ENCODE results near the gene C4A.
"Not testable (repeated sequence)": the region's sequence is repeated elsewhere in the genome, so short reads cannot be mapped to it uniquely, and the experiment has no call there.

Gene C4A

DNA sequence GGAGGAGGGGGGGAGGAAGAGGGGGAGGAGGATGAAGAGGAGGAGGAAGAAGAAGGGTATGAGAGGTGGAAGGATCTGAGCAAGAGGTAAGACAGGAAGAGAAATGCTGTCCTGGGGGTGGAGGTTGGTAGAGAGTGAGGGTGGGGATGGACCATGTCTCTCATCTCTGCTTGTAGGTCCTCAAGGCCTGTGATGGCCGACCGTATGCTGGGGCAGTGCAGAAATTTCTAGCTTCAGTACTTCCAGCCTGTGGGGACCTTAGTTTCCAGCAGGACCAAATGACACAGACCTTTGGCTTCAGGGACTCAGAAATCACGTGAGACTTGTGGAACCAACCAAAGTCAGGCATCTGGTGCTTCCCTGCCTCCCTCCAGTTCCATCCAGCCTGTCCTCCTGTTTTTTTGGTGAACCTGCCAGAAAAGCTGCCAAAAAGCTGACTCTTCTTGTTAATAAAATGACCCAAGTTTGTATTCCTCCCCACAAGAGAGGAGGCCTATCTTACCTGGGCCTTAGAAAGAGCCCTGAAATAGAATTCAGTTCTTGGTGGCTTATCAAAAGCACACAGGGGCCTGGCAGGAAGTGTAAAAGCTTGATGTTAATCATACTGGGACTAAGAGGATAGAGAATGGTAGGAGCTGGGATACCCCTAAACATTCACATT lies 2.5 kb upstream of the C4A start:
- no peak overlapping the region for H3K27ac ChIP-seq
- no peaks in the 10 kb centered on the region for H3K4me1 ChIP-seq (ENCODE audit: low read depth, poor library complexity, severe bottlenecking)
- H3K27me3 ChIP-seq (ENCODE audit: insufficient read depth, low read depth): no peaks in the 10 kb centered on the region
- no peak overlapping the region for H3K9ac ChIP-seq
- no peak overlapping the region for H3K4me3 ChIP-seq (IDR thresholded peaks at IDR 0.05; ENCODE audit: insufficient read depth, low read depth, low read length)
- TF ChIP-seq, protein P1, sequence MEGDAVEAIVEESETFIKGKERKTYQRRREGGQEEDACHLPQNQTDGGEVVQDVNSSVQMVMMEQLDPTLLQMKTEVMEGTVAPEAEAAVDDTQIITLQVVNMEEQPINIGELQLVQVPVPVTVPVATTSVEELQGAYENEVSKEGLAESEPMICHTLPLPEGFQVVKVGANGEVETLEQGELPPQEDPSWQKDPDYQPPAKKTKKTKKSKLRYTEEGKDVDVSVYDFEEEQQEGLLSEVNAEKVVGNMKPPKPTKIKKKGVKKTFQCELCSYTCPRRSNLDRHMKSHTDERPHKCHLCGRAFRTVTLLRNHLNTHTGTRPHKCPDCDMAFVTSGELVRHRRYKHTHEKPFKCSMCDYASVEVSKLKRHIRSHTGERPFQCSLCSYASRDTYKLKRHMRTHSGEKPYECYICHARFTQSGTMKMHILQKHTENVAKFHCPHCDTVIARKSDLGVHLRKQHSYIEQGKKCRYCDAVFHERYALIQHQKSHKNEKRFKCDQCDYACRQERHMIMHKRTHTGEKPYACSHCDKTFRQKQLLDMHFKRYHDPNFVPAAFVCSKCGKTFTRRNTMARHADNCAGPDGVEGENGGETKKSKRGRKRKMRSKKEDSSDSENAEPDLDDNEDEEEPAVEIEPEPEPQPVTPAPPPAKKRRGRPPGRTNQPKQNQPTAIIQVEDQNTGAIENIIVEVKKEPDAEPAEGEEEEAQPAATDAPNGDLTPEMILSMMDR (conservative IDR thresholded peaks at IDR 0.05; ENCODE audit: low read depth, low read length): no peak
- H2AFZ ChIP-seq (ENCODE audit: low read depth): no peak overlapping the region
- H4K20me1 ChIP-seq (ENCODE audit: insufficient read depth): no peaks in the 10 kb centered on the region
- H3K79me2 ChIP-seq (ENCODE audit: insufficient read depth, low read depth): no peaks in the 10 kb centered on the region
- no peak overlapping the region for H3K4me2 ChIP-seq
- no peaks in the 10 kb centered on the region for H3K36me3 ChIP-seq (ENCODE audit: insufficient read depth)

DNA sequence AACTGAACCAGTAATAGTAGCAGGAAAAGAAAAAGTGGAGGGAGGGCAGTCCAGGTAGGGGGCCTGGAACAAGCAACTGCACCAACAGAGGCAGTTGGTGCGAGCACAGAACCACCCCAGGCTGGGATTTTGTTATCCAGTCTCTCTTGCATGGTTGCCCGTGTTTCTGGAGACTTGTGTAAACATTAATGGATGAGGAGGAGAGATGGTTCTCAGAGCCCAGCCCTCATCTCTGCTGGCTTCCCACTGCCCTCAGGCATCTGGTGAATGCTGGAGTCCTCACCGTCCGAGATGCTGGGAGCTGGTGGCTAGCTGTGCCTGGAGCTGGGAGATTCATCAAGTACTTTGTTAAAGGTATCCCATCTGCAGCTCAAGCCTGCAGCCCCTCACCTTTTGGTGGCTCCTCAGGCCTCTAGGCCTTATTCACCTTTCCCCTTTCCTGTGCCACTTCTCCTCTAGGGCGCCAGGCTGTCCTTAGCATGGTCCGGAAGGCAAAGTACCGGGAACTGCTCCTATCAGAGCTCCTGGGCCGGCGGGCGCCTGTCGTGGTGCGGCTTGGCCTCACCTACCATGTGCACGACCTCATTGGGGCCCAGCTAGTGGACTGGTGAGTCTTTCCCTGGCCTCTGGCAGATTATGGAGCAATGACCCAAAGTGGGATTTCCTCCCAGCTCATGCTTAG lies 1.5 kb upstream of the C4A start:
- H3K36me3 ChIP-seq (ENCODE audit: insufficient read depth); H2AFZ ChIP-seq (ENCODE audit: low read depth); H3K4me3 ChIP-seq (IDR thresholded peaks at IDR 0.05; ENCODE audit: insufficient read depth, low read depth, low read length); H3K4me2 ChIP-seq; H3K79me2 ChIP-seq (ENCODE audit: insufficient read depth, low read depth); H3K27me3 ChIP-seq (ENCODE audit: insufficient read depth, low read depth); H3K9ac ChIP-seq; H4K20me1 ChIP-seq (ENCODE audit: insufficient read depth); H3K4me1 ChIP-seq (ENCODE audit: low read depth, poor library complexity, severe bottlenecking); H3K27ac ChIP-seq: not testable (repeated sequence)

DNA sequence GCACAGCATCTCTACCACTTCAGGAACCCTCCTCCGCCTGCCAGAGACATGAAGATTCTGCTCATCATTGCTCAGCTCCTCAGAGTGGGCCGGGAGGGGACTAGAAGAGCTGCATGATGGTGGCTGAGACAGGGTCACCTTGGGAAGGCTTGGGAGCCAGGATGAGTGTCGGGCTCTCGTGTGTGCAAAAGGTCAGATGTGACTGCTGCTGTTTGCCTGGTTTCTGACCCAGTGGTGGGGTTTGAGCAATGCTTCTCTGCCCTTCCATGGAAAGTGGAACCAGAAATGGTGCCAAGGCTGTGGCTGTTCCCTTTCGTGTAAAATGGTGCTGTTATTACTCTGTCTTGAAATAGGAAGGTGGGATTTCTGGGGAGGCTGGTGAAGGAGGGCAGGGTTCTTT lies 859 bp upstream of the C4A start:
- H3K27me3 ChIP-seq (ENCODE audit: insufficient read depth, low read depth); H3K79me2 ChIP-seq (ENCODE audit: insufficient read depth, low read depth); H3K4me2 ChIP-seq; H4K20me1 ChIP-seq (ENCODE audit: insufficient read depth); H2AFZ ChIP-seq (ENCODE audit: low read depth); H3K4me3 ChIP-seq (IDR thresholded peaks at IDR 0.05; ENCODE audit: insufficient read depth, low read depth, low read length); H3K27ac ChIP-seq; H3K4me1 ChIP-seq (ENCODE audit: low read depth, poor library complexity, severe bottlenecking); H3K9ac ChIP-seq; H3K36me3 ChIP-seq (ENCODE audit: insufficient read depth): not testable (repeated sequence)

DNA sequence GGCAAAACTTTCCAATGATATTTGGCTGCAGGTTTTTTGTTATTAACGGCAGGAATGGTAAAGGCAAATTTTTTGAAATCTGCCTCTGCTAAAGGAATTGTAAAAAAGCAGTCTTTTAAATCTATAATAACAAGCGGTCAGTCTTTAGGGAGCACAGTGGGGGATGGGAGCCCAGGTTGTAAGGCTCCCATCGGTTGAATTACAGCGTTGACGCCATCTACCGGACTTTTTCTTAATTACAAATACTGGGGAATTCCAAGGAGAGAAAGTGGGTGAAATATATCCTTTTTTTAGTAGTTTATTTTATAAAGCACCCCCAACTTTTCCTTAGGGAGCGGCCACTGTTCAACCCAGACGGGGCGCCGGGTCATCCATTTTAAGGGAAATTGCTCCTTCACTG lies 7.5 kb downstream of the C4A start:
- not testable (repeated sequence) for H4K20me1 ChIP-seq (ENCODE audit: insufficient read depth); H3K9ac ChIP-seq; H3K27me3 ChIP-seq (ENCODE audit: insufficient read depth, low read depth); H3K36me3 ChIP-seq (ENCODE audit: insufficient read depth); H3K27ac ChIP-seq; H3K4me1 ChIP-seq (ENCODE audit: low read depth, poor library complexity, severe bottlenecking); H2AFZ ChIP-seq (ENCODE audit: low read depth); H3K4me3 ChIP-seq (IDR thresholded peaks at IDR 0.05; ENCODE audit: insufficient read depth, low read depth, low read length); H3K79me2 ChIP-seq (ENCODE audit: insufficient read depth, low read depth); H3K4me2 ChIP-seq

DNA sequence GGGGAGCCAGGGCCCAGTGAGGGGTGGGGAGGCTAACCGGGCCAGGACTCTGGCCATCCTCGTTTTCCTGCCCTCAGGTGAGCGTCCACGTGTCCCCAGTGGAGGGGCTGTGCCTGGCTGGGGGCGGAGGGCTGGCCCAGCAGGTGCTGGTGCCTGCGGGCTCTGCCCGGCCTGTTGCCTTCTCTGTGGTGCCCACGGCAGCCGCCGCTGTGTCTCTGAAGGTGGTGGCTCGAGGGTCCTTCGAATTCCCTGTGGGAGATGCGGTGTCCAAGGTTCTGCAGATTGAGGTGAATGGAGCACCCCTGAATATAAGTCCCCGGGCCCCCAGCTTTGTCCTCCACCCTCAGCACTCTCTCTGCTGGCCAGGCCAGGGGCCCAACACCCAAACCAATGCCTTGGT lies 12.6 kb downstream of the C4A start:
- H4K20me1 ChIP-seq (ENCODE audit: insufficient read depth); H3K27me3 ChIP-seq (ENCODE audit: insufficient read depth, low read depth); H3K4me2 ChIP-seq; H3K4me1 ChIP-seq (ENCODE audit: low read depth, poor library complexity, severe bottlenecking); H2AFZ ChIP-seq (ENCODE audit: low read depth); H3K36me3 ChIP-seq (ENCODE audit: insufficient read depth); H3K4me3 ChIP-seq (IDR thresholded peaks at IDR 0.05; ENCODE audit: insufficient read depth, low read depth, low read length); H3K79me2 ChIP-seq (ENCODE audit: insufficient read depth, low read depth); H3K9ac ChIP-seq; H3K27ac ChIP-seq: not testable (repeated sequence)

DNA sequence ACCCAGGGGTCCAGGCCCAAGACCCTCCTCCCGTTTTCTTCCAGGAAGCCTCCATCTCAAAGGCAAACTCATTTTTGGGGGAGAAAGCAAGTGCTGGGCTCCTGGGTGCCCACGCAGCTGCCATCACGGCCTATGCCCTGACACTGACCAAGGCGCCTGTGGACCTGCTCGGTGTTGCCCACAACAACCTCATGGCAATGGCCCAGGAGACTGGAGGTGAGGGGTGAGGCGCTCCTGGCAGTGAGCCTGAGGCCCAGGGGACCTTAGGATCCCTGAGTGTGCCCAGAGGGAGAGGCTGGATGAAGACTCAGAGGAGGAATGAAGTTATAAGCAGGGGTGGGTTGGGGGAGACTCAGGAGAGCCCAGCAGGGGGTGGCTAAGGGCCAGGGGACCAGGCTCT lies 14.5 kb downstream of the C4A start:
- H3K4me1 ChIP-seq (ENCODE audit: low read depth, poor library complexity, severe bottlenecking); H3K4me2 ChIP-seq; H3K27ac ChIP-seq; H3K36me3 ChIP-seq (ENCODE audit: insufficient read depth); H3K79me2 ChIP-seq (ENCODE audit: insufficient read depth, low read depth); H3K27me3 ChIP-seq (ENCODE audit: insufficient read depth, low read depth); H4K20me1 ChIP-seq (ENCODE audit: insufficient read depth); H3K9ac ChIP-seq; H3K4me3 ChIP-seq (IDR thresholded peaks at IDR 0.05; ENCODE audit: insufficient read depth, low read depth, low read length); H2AFZ ChIP-seq (ENCODE audit: low read depth): not testable (repeated sequence)

DNA sequence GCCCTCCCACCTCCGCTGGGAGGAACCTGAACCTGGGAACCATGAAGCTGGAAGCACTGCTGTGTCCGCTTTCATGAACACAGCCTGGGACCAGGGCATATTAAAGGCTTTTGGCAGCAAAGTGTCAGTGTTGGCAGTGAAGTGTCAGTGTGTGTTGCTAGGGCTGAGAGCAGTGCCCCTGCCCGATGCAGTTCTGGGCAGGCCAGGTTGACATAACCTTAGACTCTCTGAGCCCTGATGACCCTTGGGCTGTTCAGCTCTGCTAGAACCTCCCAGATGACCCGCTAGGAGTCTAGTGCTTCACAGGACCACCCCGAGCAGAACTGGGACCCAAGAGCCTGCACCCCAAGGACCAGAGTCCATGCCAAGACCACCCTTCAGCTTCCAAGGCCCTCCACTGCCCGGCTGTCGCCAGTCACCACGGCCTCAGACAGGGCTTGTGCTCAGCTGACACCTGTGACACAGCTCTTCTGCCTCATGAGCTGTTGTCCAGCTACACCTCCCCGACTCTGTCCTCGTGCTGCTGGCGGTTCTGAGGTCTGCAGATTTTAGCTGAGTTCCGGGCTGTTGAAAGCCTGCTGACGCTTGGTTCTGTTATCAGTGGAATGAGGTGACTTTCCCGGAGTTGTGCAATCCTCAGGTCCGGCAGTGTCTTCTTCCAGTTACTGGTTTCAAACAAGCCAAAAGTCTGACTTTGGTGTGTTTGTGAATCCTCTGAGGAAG lies 20.9 kb downstream of the C4A start:
- H4K20me1 ChIP-seq (ENCODE audit: insufficient read depth); H3K4me2 ChIP-seq; H3K4me1 ChIP-seq (ENCODE audit: low read depth, poor library complexity, severe bottlenecking); H3K4me3 ChIP-seq (IDR thresholded peaks at IDR 0.05; ENCODE audit: insufficient read depth, low read depth, low read length); H3K79me2 ChIP-seq (ENCODE audit: insufficient read depth, low read depth); H3K9ac ChIP-seq; H2AFZ ChIP-seq (ENCODE audit: low read depth); H3K27ac ChIP-seq; H3K27me3 ChIP-seq (ENCODE audit: insufficient read depth, low read depth); H3K36me3 ChIP-seq (ENCODE audit: insufficient read depth): not testable (repeated sequence)

DNA sequence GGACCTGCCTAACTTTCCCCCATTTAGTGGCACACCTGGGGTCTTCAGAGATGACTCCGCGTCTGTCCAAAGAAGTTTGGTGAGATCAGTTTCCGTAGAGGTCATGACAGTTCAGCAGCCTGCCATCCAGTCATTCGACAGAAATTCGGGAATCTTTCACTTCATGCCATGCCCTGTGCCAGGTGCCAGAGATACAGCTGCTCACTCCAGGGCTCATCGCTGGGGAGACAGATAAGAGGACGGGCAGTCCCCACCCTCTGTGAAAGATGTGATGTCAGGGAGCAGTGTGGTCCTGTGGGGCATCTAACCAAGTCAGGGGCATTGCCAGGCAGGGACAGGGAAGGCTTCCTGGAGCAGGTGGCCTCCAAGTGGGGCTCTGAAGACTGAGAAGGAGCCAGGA lies 21.4 kb downstream of the C4A start:
- not testable (repeated sequence) for H4K20me1 ChIP-seq (ENCODE audit: insufficient read depth); H3K36me3 ChIP-seq (ENCODE audit: insufficient read depth); H3K79me2 ChIP-seq (ENCODE audit: insufficient read depth, low read depth); H3K4me2 ChIP-seq; H3K4me3 ChIP-seq (IDR thresholded peaks at IDR 0.05; ENCODE audit: insufficient read depth, low read depth, low read length); H2AFZ ChIP-seq (ENCODE audit: low read depth); H3K27me3 ChIP-seq (ENCODE audit: insufficient read depth, low read depth); H3K4me1 ChIP-seq (ENCODE audit: low read depth, poor library complexity, severe bottlenecking); H3K9ac ChIP-seq; H3K27ac ChIP-seq

DNA sequence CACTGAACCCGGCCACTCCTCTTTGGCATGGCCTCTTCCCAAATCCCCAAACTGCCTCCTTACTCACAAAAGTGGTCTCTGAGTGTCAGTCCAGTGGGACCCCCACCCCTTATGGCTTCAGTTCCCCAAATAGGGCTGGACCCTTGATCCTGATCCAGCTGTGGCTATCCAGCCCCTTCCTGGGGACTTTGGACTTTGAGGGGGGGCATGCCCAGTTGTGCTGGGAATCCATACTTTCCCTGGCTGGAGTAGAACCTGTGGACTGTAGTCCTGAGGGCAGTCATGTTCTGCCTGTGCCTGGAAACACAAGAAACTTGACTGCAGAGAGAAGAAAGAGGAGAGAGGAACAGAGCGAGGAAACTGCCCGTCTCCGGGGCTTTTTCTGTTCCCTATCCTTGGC lies 22.5 kb downstream of the C4A start:
- not testable (repeated sequence) for H3K36me3 ChIP-seq (ENCODE audit: insufficient read depth); H3K9ac ChIP-seq; H3K27me3 ChIP-seq (ENCODE audit: insufficient read depth, low read depth); H4K20me1 ChIP-seq (ENCODE audit: insufficient read depth); H3K79me2 ChIP-seq (ENCODE audit: insufficient read depth, low read depth); H2AFZ ChIP-seq (ENCODE audit: low read depth); H3K4me2 ChIP-seq; H3K4me3 ChIP-seq (IDR thresholded peaks at IDR 0.05; ENCODE audit: insufficient read depth, low read depth, low read length); H3K4me1 ChIP-seq (ENCODE audit: low read depth, poor library complexity, severe bottlenecking); H3K27ac ChIP-seq

Data from KMS-11 (cell line).